Measurements from ENCODE around the gene PDCD1. TPM values are rescaled to one million over a fixed set of nuclear protein-coding genes. Genes with fewer than 3 reads are reported as not detected.

The PDCD1 gene
- total and polyA plus RNA-seq, 2 of the 8 experiments (the other 6 are each of a cell fraction or from before 2014, with no cell fraction given) = 0.48 to 1.1 TPM

GRCh38 chr2:241893265-241893664, 34.6 kb upstream of the PDCD1 start:
- no peak overlapping the region for H3K4ac ChIP-seq (replicated peaks; ENCODE audit: insufficient read length, low read depth, low read length)
- DNase-seq (ENCODE audit: low read depth in 1 of 2, low spot score in 2 of 2) = no peak
- H3K56ac ChIP-seq (replicated peaks; ENCODE audit: insufficient read length, low read depth, low read length) = no peak overlapping the region
- H3K36me3 ChIP-seq (ENCODE audit: control insufficient read depth in 2 of 4, insufficient read depth in 4 of 4, low read length in 3 of 4) = no peaks in the 10 kb centered on the region
- H2AK5ac ChIP-seq (ENCODE audit: low read depth, low read length) = no peak overlapping the region
- peaks cover 5% of the 10 kb centered on the region; the same call in 1 of the 2 replicates for H3K79me1 ChIP-seq (ENCODE audit: low read depth, low read length)
- WGBS, 2 experiments (ENCODE audit: extremely low coverage in 1 of 2, insufficient coverage in 1 of 2, insufficient read length in 1 of 2, insufficient replicate concordance in 2 of 2, low coverage in 1 of 2, low lambda C conversion rate in 2 of 2, missing lambda C conversion rate in 1 of 2) = 95% methylated on average over 16 of the region's 16 CpGs; no CpG with 5 or more reads in 1 of the 2 experiments
- ChIA-PET CTCF (ENCODE audit: partially characterized antibody) (interaction anchor here (1.2 kb wide), 1 partner anchor 191 kb away, joined by 3 read pairs; the partner anchor contains the start of gene ING5), POLR2A (ENCODE audit: partially characterized antibody) (no interaction called here)
- H4K91ac ChIP-seq (replicated peaks; ENCODE audit: insufficient read length, low read length) = no peak overlapping the region
- no peak overlapping the region for H2BK20ac ChIP-seq (ENCODE audit: low read length)
- H4K20me1 ChIP-seq (replicated peaks in 1 of 2; ENCODE audit: control insufficient read depth in 1 of 2, insufficient read depth in 2 of 2, low read length in 2 of 2) = peaks cover 2% of the 10 kb centered on the region in 2 experiments
- H2BK15ac ChIP-seq (ENCODE audit: low read length) = no peak overlapping the region
- peaks cover 0 to 5% (median 2%) of the 10 kb centered on the region in 4 experiments; a peak in 5 of 7 replicates for H3K4me1 ChIP-seq (replicated peaks in 1 of 4; ENCODE audit: control insufficient read depth in 3 of 4, insufficient read depth in 4 of 4, low read length in 3 of 4)
- FAIRE-seq = no peak
- H3K9me3 ChIP-seq (ENCODE audit: insufficient read depth in 2 of 2, low read depth in 1 of 2, low read length in 1 of 2) = peaks cover 0 to 4% of the 10 kb centered on the region in 2 experiments; a peak in 1 of 4 replicates
- no peak overlapping the region for H3K4me2 ChIP-seq (ENCODE audit: insufficient read depth in 1 of 2, low read depth in 2 of 2, low read length in 2 of 2)
- H3K79me2 ChIP-seq (ENCODE audit: control insufficient read depth in 1 of 2, insufficient read depth in 2 of 2, low read length in 2 of 2) = no peaks in the 10 kb centered on the region
- 0 out of 2 replicates have a peak overlapping the region, but pooled peaks have one; percentile 18 for H4K8ac ChIP-seq (ENCODE audit: extremely low read depth, insufficient read depth, low read length)
- no peak overlapping the region for H4K5ac ChIP-seq (ENCODE audit: insufficient read length, low read depth, low read length)
- H3K14ac ChIP-seq (ENCODE audit: insufficient read length) = no peak overlapping the region
- H2BK5ac ChIP-seq (ENCODE audit: low read depth, low read length) = no peak overlapping the region
- H3K23ac ChIP-seq (ENCODE audit: insufficient read length) = no peak overlapping the region
- no peak overlapping the region for H3K27ac ChIP-seq (ENCODE audit: low read depth, low read length)
- no peak overlapping the region for H3K18ac ChIP-seq (ENCODE audit: extremely low read depth, low read length)
- no peaks in the 10 kb centered on the region for H3K27me3 ChIP-seq (replicated peaks in 1 of 4; ENCODE audit: control insufficient read depth in 3 of 4, extremely low read depth in 1 of 4, insufficient read depth in 3 of 4, low read length in 3 of 4)
- no peak overlapping the region for H2BK12ac ChIP-seq (ENCODE audit: low read depth, low read length)
- no peak overlapping the region for H3K9ac ChIP-seq (replicated peaks in 1 of 4; ENCODE audit: extremely low read depth in 1 of 4, low read depth in 3 of 4, low read length in 3 of 4)
- H2BK120ac ChIP-seq (replicated peaks; ENCODE audit: low read depth, low read length) = no peak overlapping the region
- no peak overlapping the region for H2AFZ ChIP-seq (ENCODE audit: low read length)
- H3K4me3 ChIP-seq (ENCODE audit: extremely low read depth in 1 of 4, insufficient read depth in 2 of 4, low read depth in 3 of 4, low read length in 4 of 4) = no peak overlapping the region
- H3K23me2 ChIP-seq (ENCODE audit: low read depth, low read length) = peaks cover 6% of the 10 kb centered on the region; the same call in 1 of the 2 replicates
- TF ChIP-seq E2F6 (IDR thresholded peaks at IDR 0.05) (no peak), GABPA (IDR thresholded peaks at IDR 0.05; ENCODE audit: borderline replicate concordance, insufficient read depth, low read length) (no peak), SRF (IDR thresholded peaks at IDR 0.05; ENCODE audit: low read depth, low read length) (no peak), TAF7 (optimal IDR thresholded peaks at IDR 0.05; ENCODE audit: borderline replicate concordance, low read depth, low read length) (no peak), SUZ12 (IDR thresholded peaks at IDR 0.05; ENCODE audit: low read length) (no peak), EGR1 (IDR thresholded peaks at IDR 0.05; ENCODE audit: borderline replicate concordance, low read depth, low read length) (no peak), TAF1 (IDR thresholded peaks at IDR 0.05; ENCODE audit: low read depth, low read length) (no peak), MAX (IDR thresholded peaks at IDR 0.05) (no peak), BRCA1 (IDR thresholded peaks at IDR 0.05; ENCODE audit: low read depth, low read length) (no peak), SIX5 (IDR thresholded peaks at IDR 0.05; ENCODE audit: low read depth, low read length) (no peak), ATF2 (IDR thresholded peaks at IDR 0.05; ENCODE audit: low read length) (no peak), CREB1 (IDR thresholded peaks at IDR 0.05) (no peak)

Measured in H1 (cell line).